NCI-H2081 (cell line): ENCODE data around the gene MYO5A.
"Not testable (repeated sequence)": the region's sequence is repeated elsewhere in the genome, so short reads cannot be mapped to it uniquely, and the experiment has no call there.

ENCODE experiments used
- DNase-seq, 2 experiments: peaks; one replicate each; lab custom pipeline; 2025; lab: John Stamatoyannopoulos, UW

MYO5A gene

DNA sequence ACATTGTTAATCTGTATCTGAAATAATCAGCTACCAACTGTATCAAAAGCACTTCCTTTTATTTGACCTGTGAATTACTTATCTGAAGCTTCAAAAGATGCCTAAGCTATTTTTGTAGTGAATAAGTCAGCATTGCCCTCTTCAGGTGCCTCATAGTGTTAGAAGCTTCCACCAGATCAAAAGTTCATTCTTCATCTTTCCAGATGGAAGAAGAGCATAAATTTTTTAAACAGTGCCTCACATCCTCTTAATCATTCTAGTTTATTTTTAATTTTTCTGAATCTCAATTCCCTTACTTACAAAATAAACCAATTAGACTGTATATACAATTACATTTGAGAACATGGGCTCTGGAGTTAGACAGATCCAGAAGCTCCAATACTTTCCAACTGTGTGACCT lies 65.0 kb downstream of the MYO5A start:
- DNase-seq, result no peak

- DNase-seq, result no peak
Observed at GRCh38 chr15:52462806-52463360, 65.8 kb downstream of the MYO5A start.

- not testable (repeated sequence) for DNase-seq
Observed at GRCh38 chr15:52459701-52460100, 69.0 kb downstream of the MYO5A start.

DNA sequence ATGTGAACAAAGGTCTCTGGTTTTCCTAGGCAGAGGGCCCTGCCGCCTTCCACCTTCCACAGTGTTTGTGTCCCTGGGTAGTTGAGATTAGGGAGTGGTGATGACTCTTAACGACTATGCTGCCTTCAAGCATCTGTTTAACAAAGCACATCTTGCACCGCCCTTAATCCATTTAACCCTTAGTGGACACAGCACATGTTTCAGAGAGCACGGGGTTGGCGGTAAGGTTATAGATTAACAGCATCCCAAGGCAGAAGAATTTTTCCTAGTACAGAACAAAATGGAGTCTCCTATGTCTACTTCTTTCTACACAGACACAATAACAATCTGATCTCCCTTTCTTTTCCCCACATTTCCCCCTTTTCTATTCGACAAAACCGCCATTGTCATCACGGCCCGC lies 69.4 kb downstream of the MYO5A start:
- DNase-seq, result not testable (repeated sequence)

DNA sequence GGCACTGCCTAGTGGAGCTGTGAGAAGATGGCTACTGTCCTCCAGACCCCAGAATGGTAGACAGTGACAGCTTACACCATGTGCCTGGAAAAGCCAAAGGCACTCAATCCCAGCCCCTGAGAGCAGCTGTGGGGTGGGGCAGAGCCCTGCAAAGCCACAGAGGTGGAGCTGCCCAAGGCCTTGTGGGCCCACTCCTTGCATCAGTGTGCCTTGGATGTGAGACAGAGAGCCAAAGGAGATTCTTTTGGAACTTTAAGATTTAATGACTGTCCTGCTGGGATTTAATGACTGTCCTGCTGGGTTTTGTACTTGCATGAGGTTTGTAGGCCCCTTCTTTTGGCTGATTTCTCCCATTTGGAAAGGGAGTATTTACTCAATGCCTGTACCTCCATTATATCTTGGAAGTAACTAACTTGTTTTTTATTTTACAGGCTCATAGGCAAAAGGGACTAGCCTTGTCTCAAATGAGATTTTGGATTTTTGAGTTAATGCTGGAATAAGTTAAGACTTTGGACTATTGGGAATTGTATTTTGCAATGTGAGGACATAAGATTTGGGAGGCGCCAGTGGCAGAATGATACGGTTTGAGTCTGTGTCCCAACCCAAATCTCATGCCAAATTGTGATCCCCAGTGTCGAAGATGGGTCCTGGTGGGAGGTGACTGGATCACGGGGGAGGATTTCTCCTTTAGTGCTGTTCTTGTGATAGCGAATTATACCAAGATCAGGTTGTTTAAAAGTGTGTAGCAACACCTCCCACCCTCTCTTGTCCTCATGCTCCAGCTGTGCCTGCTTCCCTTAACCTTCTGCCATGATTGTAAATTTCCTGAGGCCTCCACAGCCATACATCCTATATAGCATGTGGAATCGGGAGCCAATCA lies 80.4 kb downstream of the MYO5A start:
- no peak for DNase-seq

GRCh38 chr15:52445954-52446353 lies 82.7 kb downstream of the MYO5A start:
- no peak for DNase-seq

DNA sequence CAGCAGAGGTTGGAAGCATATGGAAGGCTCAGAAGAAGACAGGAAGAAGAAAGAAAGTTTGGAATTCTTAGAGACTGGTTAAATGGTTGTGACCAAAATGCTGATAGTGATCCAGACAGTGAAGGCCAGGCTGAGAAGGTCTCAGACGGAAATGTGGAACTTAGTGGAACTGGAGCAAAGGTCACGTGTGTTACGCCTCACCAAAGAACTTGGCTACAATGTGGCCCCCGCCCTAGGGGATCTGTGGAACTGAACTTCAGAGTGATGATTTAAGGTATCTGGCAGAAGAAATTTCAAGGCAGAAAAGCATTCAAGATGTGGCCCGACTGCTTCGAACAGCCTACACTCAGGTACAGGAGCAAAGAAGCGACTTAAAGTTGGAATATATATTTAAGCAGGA lies 83.1 kb downstream of the MYO5A start:
- no peak for DNase-seq

- DNase-seq, result not testable (repeated sequence)
Observed at GRCh38 chr15:52443205-52443604, 85.5 kb downstream of the MYO5A start.

- DNase-seq, result no peak
Observed at GRCh38 chr15:52441841-52442240, 86.8 kb downstream of the MYO5A start.

GRCh38 chr15:52440946-52441345 lies 87.7 kb downstream of the MYO5A start:
- DNase-seq, result no peak

DNA sequence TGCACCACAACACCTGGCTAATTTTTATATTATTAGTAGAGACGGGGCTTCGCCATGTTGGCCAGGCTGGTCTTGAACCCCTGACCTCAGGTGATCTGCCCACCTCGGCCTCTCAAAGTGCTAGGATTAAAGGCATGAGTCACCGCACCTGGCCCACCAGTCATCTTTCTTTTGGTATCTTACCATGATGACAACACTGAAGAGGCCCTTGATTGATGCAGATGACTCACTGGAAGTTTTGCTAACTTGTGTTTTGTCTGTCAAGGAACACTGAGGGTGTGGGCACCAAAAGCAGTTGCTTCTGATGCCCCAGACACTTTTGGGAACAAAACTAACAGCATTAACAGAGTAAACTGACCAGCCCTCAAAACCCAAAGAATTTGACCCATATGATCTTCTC lies 88.3 kb downstream of the MYO5A start:
- DNase-seq, result no peak

DNA sequence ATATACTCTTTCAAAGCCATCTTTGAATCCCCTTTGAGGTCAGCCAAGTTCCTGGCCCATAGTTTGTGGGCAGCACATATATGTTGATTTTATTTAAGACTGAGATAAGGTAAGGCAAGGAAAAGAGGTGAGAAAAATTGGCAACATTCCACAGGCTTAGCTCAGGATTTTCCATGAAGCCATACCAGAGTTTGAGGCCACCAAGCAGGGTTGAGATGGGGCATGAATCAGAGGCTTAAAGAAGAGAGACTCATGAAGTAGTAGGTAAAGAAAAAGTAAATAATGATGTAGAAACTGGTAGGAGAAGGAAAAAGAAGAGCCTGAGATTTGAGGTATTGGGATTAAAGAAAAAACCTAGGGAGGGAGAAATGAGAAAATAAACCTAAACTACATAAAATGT lies 89.2 kb downstream of the MYO5A start:
- no peak for DNase-seq

- not testable (repeated sequence) for DNase-seq
Observed at GRCh38 chr15:52439042-52439441, 89.6 kb downstream of the MYO5A start.

DNA sequence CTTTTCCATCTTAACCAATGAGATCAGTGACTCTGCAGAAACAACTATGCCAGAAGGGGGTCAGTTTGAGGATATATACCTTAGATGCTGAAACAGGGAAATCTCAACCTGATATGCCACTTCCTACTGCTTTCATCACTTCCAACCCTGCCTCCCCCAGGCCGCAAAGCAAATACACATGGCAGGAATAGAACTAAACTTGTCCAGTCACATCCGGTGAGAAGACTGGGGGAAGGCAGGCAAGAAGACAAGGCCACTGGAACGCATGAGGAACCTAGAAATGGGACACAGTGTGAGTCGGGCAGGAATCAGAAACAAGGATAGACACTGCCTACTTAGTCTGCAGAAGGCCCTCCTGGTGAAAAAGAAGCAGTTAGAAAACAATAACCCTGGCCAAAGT lies 90.6 kb downstream of the MYO5A start:
- DNase-seq, result no peak

GRCh38 chr15:52437646-52438045 lies 91.0 kb downstream of the MYO5A start:
- no peak for DNase-seq

- no peak for DNase-seq
Observed at GRCh38 chr15:52436981-52437380, 91.7 kb downstream of the MYO5A start.

DNA sequence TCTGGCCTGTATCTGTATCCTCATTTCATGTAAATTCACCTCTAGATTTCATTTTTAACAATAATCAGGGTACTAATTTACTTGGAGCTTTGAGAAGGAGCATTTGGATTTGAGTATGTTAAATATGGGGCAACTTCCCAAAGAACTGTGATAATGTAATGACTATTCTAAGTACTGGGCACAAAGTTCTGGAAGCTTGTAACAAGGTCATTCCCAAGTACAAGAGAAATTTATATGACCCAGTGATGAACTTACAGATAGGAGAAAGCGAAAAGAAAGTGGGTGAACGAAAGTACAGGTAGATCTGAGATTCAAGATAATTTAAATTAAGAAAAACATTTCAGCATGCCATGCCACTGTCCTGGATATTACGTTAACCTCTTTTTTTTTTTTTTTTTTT lies 93.8 kb downstream of the MYO5A start:
- DNase-seq, result no peak

DNA sequence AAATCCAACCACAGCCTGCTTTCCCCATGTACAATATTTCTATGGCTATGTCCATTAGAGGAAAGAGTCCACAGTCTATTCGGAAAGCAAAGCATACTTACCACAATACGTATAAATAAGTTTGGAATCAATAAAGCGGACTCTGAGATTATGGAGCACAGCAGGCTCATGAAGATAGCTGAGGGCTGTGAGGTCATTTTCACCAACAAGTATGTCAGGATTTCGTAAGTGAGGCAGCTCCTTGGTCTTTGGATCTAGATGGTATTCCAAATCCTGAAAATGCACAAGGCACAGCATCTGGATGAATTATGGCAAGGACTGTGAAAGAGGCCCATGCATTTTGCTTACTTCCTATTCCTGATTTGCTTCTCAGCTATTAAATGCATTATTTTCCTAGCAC lies 100.4 kb downstream of the MYO5A start:
- DNase-seq, result no peak

DNA sequence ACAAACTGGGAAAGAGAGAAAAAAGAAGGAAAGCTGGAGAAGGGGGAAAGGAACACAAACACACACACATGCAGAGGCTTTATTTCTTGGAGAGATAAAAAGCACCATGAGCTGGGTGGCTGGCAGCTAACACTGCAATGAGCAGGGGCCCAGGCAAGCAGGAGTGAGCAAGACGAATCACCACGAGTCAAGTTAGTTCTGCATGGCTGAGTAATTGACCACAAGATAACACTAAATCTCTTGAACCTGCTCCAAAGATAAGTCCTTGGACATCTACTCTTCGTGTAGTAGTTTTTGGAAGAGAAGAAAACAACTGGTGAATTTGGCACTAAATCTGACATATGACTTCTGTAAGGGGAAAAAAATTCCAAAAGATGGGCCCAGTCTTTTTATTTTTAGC lies 100.9 kb downstream of the MYO5A start:
- DNase-seq, result no peak

DNA sequence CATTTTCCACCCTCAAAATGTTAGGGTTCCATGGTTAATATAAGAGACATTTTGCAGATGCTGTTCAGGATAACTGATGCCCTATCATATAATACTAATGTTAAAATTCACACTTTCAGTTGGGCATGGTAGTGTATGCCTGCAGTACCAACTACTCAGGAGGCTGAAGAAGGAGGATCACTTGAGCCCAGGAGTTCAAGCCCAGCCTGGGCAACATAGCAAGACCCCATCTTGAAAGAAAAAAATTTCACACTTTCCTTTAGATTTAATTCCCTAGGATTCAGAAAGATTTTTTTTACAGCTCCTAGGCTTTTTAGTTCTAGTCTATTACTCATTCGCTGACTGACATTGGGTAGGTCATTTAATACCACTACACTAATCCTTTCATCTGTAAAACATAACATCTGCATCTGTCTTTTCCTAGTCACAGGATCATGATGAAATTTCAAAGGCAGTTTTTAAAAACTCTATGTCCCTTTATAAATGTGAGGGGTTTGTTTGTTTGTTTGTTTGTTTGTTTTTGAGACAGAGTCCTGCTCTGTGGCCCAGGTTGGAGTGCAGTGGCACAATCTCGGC lies 103.7 kb downstream of the MYO5A start:
- DNase-seq, result no peak

- DNase-seq, result no peak
Observed at GRCh38 chr15:52423852-52424251, 104.8 kb downstream of the MYO5A start.

DNA sequence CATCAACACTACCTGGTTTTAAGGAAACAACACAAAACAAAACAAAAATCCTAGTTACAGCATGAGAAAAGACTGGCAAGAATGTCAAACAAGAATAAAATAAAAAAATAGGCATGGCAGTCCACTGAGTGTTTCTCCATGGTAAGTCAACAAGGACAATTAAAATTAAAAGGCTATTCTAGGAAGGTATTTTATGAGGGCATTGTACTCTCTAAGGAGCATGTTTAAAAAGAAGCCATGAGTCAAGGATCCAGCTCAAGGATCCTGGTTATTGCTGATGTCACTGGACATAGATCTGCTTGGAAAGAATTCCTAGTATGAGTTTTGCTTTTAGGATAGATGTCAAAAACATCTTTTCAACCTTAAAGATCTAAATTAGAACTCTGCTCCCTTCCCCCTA lies 106.7 kb downstream of the MYO5A start:
- no peak for DNase-seq

DNA sequence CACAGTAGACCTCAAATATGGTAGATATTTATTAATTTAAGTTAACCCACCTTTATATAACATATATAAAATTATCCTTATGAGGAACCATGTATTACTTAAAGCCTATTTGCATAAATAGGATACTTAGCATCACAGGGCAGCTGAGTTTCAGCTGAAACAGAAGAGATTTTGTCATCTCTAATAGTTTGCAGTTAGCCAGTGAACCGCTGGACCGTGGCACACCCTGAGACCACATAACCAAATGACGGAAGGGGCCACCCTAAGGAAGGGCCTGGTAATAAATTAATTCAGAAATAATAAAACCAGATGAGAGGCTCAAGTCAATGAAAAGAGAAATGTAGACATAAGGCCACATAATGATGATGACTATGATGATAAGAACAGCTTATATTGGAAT lies 107.7 kb downstream of the MYO5A start:
- DNase-seq, result no peak
